ENCODE data around the gene COQ10B. TPM values are rescaled to one million over a fixed set of nuclear protein-coding genes. Genes with fewer than 3 reads are reported as not detected.

COQ10B gene
- total and polyA plus RNA-seq, 2 experiments from 2014 or later = 40.4 to 57.7 TPM

- peaks cover 17% of the 10 kb centered on the region for H3K79me2 ChIP-seq (ENCODE audit: insufficient read depth)
- no peak overlapping the region for H3K4me2 ChIP-seq (ENCODE audit: unreplicated experiment)
- peaks cover 73% of the 10 kb centered on the region for H3K36me3 ChIP-seq (ENCODE audit: low read depth)
- no peak for DNase-seq
- TF ChIP-seq EZH2phosphoT487 (IDR thresholded peaks at IDR 0.05; ENCODE audit: insufficient read depth, low read depth) = no peak
- TF ChIP-seq EZH2 (IDR thresholded peaks at IDR 0.05; ENCODE audit: insufficient read depth, poor library complexity, severe bottlenecking) = no peak
- H4K20me1 ChIP-seq (ENCODE audit: insufficient read depth) = no peaks in the 10 kb centered on the region
- in situ Hi-C loops (cut with MboI) = no loop called here
- H3K4me3 ChIP-seq = no peak overlapping the region
- H3K9me3 ChIP-seq (ENCODE audit: low read depth) = no peaks in the 10 kb centered on the region
- no peak overlapping the region for H3K27ac ChIP-seq
- H3K9ac ChIP-seq = no peak overlapping the region
- no peaks in the 10 kb centered on the region for H3K27me3 ChIP-seq (replicated peaks; ENCODE audit: insufficient read depth)
- H3K4me1 ChIP-seq (ENCODE audit: insufficient read depth) = no peaks in the 10 kb centered on the region
- H2AFZ ChIP-seq = no peak overlapping the region
- no peaks in the 10 kb centered on the region for H3K9me2 ChIP-seq (ENCODE audit: insufficient read depth)
- peaks cover 86% of the 10 kb centered on the region for H3F3A ChIP-seq (ENCODE audit: insufficient read depth)
- WGBS, 2 experiments (ENCODE audit: low coverage in 1 of 2, low lambda C conversion rate in 2 of 2, missing lambda C conversion rate in 2 of 2) = 95 to 97% methylated on average over 4 of the region's 4 CpGs
Measured at GRCh38 chr2:197487385-197487784, 34.0 kb downstream of the COQ10B start.

GRCh38 chr2:197495433-197496134 lies 42.2 kb downstream of the COQ10B start:
- no peak overlapping the region for H3K9ac ChIP-seq
- H3K4me2 ChIP-seq (ENCODE audit: unreplicated experiment) = no peak overlapping the region
- no peak for TF ChIP-seq EZH2 (IDR thresholded peaks at IDR 0.05; ENCODE audit: insufficient read depth, poor library complexity, severe bottlenecking)
- TF ChIP-seq EZH2phosphoT487 (IDR thresholded peaks at IDR 0.05; ENCODE audit: insufficient read depth, low read depth) = no peak
- peaks cover 25% of the 10 kb centered on the region for H3K4me1 ChIP-seq (ENCODE audit: insufficient read depth)
- in situ Hi-C loops (cut with MboI) = no loop called here
- no peaks in the 10 kb centered on the region for H4K20me1 ChIP-seq (ENCODE audit: insufficient read depth)
- no peaks in the 10 kb centered on the region for H3K9me2 ChIP-seq (ENCODE audit: insufficient read depth)
- no peak for DNase-seq
- no peak overlapping the region for H3K4me3 ChIP-seq
- H3K27me3 ChIP-seq (replicated peaks; ENCODE audit: insufficient read depth) = no peaks in the 10 kb centered on the region
- no peak overlapping the region for H3K27ac ChIP-seq
- WGBS, 2 experiments (ENCODE audit: low coverage in 1 of 2, low lambda C conversion rate in 2 of 2, missing lambda C conversion rate in 2 of 2) = 94 to 98% methylated on average over 2 of the region's 2 CpGs
- H3K79me2 ChIP-seq (ENCODE audit: insufficient read depth) = peaks cover 86% of the 10 kb centered on the region
- peaks cover 28% of the 10 kb centered on the region for H3F3A ChIP-seq (ENCODE audit: insufficient read depth)
- no peak overlapping the region for H2AFZ ChIP-seq
- H3K36me3 ChIP-seq (ENCODE audit: low read depth) = peaks cover 67% of the 10 kb centered on the region
- H3K9me3 ChIP-seq (ENCODE audit: low read depth) = no peaks in the 10 kb centered on the region

- H3K27ac ChIP-seq = no peak overlapping the region
- TF ChIP-seq EZH2phosphoT487 (IDR thresholded peaks at IDR 0.05; ENCODE audit: insufficient read depth, low read depth) (no peak), EZH2 (IDR thresholded peaks at IDR 0.05; ENCODE audit: insufficient read depth, poor library complexity, severe bottlenecking) (no peak)
- in situ Hi-C loops (cut with MboI) = no loop called here
- peak overlapping the region; percentile 92 for H3K4me2 ChIP-seq (ENCODE audit: unreplicated experiment)
- H3F3A ChIP-seq (ENCODE audit: insufficient read depth) = peaks cover 31% of the 10 kb centered on the region
- H3K79me2 ChIP-seq (ENCODE audit: insufficient read depth) = peaks cover 92% of the 10 kb centered on the region
- H3K27me3 ChIP-seq (replicated peaks; ENCODE audit: insufficient read depth) = no peaks in the 10 kb centered on the region
- no peaks in the 10 kb centered on the region for H4K20me1 ChIP-seq (ENCODE audit: insufficient read depth)
- H3K9me2 ChIP-seq (ENCODE audit: insufficient read depth) = no peaks in the 10 kb centered on the region
- DNase-seq = no peak
- no peak overlapping the region for H3K9ac ChIP-seq
- H2AFZ ChIP-seq = no peak overlapping the region
- peaks cover 58% of the 10 kb centered on the region for H3K36me3 ChIP-seq (ENCODE audit: low read depth)
- H3K4me3 ChIP-seq = no peak overlapping the region
- peaks cover 25% of the 10 kb centered on the region for H3K4me1 ChIP-seq (ENCODE audit: insufficient read depth)
- H3K9me3 ChIP-seq (ENCODE audit: low read depth) = no peaks in the 10 kb centered on the region
Measured at GRCh38 chr2:197496695-197497094, 43.3 kb downstream of the COQ10B start.

DNA sequence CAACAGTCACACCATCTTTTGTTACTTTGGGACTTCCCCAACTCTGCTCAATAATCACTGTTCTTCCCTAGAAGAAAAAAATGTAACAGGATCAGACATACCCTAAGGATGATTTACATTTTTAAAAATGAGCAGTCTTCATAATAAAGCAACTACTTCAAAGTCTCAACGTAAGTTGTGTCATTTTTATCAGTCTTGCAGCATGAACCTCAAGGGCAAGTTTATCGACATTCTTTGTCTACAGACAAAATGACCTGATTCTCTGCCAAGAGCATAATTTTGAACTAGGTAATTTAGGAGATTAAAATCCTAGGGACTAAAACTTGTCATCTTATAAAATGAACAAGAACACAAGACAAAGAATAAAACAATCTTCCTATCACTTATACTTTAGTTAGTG lies 44.0 kb downstream of the COQ10B start:
- H3K9ac ChIP-seq = peak overlapping the region; percentile 89; the same call in 1 of the 2 replicates
- H2AFZ ChIP-seq = no peak overlapping the region
- H3K36me3 ChIP-seq (ENCODE audit: low read depth) = peaks cover 52% of the 10 kb centered on the region
- 32 to 39% methylated on average over 2 of the region's 2 CpGs for WGBS, 2 experiments (ENCODE audit: low coverage in 1 of 2, low lambda C conversion rate in 2 of 2, missing lambda C conversion rate in 2 of 2)
- no peak overlapping the region for H3K27ac ChIP-seq
- no peak for DNase-seq
- H3F3A ChIP-seq (ENCODE audit: insufficient read depth) = peaks cover 28% of the 10 kb centered on the region
- no peak for TF ChIP-seq EZH2 (IDR thresholded peaks at IDR 0.05; ENCODE audit: insufficient read depth, poor library complexity, severe bottlenecking)
- TF ChIP-seq EZH2phosphoT487 (IDR thresholded peaks at IDR 0.05; ENCODE audit: insufficient read depth, low read depth) = no peak
- peaks cover 31% of the 10 kb centered on the region for H3K4me1 ChIP-seq (ENCODE audit: insufficient read depth)
- in situ Hi-C loops (cut with MboI) = no loop called here
- H3K9me3 ChIP-seq (ENCODE audit: low read depth) = no peaks in the 10 kb centered on the region
- H4K20me1 ChIP-seq (ENCODE audit: insufficient read depth) = no peaks in the 10 kb centered on the region
- H3K9me2 ChIP-seq (ENCODE audit: insufficient read depth) = no peaks in the 10 kb centered on the region
- peak overlapping the region; percentile 89 for H3K4me3 ChIP-seq
- peaks cover 92% of the 10 kb centered on the region for H3K79me2 ChIP-seq (ENCODE audit: insufficient read depth)
- no peaks in the 10 kb centered on the region for H3K27me3 ChIP-seq (replicated peaks; ENCODE audit: insufficient read depth)
- H3K4me2 ChIP-seq (ENCODE audit: unreplicated experiment) = peak overlapping the region; percentile 92

Data from GM23248 (cell line).